Measurements from ENCODE around the gene AHR.

The AHR gene

DNA sequence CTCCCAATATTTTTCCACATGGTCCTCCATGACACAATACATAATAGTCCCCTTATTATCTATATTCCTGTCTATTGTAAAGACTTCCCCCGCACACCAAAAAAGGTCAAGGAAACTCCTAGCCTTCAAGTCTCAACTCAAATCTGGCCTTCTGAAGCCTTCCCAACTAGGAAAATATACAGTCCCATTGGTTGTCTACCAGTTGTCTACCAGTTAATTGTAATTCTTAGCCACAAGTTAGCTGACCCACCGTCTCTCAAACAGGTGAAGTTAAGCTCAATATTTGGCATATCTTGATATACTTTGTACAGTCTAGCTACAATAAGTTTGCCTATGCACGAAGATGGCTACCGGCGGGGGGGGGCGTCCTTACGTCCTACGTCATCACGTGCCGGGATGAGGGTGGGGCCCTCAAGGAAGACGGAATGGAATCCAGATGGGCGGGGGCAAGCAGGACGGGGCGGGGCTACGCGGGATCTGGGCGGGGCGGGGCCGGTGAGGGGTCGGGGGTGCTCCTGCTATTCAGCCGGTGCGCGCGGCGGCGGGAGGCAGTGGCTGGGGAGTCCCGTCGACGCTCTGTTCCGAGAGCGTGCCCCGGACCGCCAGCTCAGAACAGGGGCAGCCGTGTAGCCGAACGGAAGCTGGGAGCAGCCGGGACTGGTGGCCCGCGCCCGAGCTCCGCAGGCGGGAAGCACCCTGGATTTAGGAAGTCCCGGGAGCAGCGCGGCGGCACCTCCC, at the start of gene AHR:
TSS of gene AHR (plus strand) at position 551 of the 738 bp plus-strand sequence. CDS start 613 bp downstream, outside the sequence.
- peak; percentile 92 for DNase-seq

GRCh38 chr7:17253885-17254284, 44.6 kb upstream of the AHR start:
- DNase-seq = no peak

- DNase-seq = no peak
Observed at GRCh38 chr7:17255926-17256325, 42.5 kb upstream of the AHR start.

- no peak for DNase-seq
Observed at GRCh38 chr7:17256375-17256774, 42.1 kb upstream of the AHR start.

- no peak for DNase-seq
Observed at GRCh38 chr7:17266565-17266964, 31.9 kb upstream of the AHR start.

GRCh38 chr7:17269341-17270221, 28.9 kb upstream of the AHR start:
- no peak for DNase-seq

DNA sequence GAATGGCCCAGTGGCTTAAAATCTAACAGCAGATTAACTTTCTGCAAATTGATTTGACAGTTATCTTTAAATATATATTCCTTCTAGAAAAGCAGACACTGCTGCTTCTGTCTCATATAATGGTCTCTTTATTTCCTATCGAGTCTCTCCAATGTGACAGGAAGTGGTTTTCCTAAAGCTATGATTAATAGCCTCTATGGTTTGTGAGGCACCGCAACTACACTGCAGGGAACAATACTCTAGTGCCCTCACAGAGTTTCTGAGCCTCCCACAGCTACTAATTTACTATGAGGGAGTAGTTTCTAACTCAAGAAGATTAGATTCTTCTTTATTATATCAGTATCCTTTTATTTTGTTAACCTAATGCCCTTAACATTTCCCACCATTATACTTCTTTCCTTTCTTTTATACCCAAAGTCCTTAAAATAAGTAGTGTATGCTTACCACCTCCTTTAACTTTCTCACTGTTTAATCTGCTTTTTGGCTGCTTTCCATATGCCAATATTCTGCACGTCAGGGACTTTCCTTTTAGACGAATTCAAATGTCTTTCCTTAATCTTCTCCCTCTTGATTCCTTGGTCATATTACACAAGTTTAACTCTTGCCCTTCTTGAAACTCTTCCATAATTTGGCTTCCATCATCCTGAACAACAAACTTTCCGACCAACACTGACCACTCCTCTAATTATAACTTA, 23.8 kb upstream of the AHR start:
- peak; percentile 15 for DNase-seq

DNA sequence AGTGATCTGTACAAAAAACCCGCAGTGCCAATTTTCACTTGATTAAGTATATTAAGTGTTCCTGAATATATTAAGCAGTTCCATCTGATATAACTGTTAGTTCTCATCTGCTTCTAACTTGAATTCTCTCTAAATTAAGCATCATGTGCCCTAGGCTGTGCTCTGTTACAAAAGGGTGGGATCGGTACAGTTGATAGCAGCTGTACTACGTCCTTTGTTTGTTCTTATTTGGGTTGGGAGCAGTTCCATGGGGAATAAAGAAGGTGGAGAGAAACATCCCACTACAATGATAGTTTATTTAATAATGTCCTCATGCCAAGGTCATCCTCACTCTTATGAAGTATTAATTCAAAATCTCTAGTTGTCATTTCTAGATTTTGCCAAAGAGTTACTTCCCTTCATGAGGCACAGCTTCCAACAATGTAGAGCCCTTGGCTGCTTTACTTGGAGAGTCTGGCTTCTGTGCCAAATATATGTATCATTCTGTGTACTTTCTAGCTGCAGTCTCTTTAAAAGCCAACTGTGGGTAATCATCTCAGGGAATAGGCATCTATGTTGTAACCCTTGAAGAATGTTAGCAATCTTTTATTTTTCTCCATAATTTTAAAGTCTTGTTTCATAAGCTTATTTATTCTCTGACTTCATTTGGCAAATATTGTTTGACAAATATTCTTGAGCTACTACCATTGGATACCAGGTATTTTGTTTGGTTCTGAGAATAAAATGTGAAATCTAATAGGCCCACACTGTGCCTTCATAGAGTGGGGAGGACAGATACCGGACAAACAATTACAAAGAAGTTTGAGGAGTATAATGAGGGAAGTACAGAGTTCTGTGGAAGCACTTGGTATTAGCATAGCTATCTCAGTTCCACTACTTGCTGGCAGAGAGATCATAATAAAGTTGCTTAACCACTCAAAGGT, 22.4 kb upstream of the AHR start:
- DNase-seq = no peak

- DNase-seq = no peak
Observed at GRCh38 chr7:17279061-17279460, 19.4 kb upstream of the AHR start.

DNA sequence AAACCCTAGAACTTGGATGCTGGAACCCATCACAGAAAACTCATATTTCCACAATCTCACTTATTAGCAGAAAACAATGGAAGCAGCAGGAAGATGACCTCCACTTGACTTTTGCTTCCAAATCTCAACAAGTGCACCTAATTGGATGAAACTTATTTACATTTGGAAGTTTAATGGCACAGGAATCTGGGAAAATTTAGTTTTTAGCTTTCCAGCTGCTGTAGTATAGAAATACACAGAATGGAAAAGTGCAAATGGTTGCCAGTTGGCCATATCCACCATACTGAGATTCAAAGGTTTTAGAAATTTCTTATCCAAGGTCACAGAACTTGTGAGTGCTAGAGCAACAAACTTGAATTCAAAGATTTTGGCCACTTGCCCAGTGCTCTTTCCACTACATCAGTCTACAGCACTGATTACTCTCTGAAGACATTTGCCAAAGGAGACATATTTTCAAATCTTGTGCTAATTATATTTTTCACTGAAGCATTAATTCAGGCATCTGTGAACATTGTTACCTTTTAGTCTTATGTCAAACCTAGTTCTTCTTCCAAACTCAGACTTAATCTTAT, 9.3 kb upstream of the AHR start:
- no peak for DNase-seq

GRCh38 chr7:17292843-17293242, 5.6 kb upstream of the AHR start:
- DNase-seq = no peak

- DNase-seq = no peak
Observed at GRCh38 chr7:17293481-17293880, 5.0 kb upstream of the AHR start.

- no peak for DNase-seq
Observed at GRCh38 chr7:17297243-17297642, 1.2 kb upstream of the AHR start.

GRCh38 chr7:17298840-17299482, 509 bp downstream of the AHR start:
- DNase-seq = peak; percentile 51

- peak; percentile 47 for DNase-seq
Observed at GRCh38 chr7:17299483-17299991, 1.1 kb downstream of the AHR start.

DNA sequence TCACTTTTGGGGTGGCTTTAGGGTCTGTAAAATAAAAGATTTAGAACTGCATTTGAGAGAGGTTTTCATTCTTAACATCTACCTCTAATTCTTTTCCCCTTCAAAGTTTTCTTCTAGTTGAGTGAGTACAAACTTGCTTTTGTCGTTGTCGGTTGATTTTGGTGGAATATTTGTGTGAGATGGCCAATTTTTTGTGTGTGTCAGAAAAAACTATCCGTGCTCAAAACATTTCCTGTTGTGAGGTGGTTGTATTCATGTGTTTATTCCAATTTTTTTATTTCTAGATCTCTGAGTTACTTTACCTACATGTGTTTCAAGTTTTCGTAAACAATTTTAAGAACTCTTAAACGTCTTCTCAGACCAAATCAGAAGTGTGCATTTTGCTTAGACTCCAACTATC, 1.6 kb downstream of the AHR start:
- peak; percentile 35 for DNase-seq

DNA sequence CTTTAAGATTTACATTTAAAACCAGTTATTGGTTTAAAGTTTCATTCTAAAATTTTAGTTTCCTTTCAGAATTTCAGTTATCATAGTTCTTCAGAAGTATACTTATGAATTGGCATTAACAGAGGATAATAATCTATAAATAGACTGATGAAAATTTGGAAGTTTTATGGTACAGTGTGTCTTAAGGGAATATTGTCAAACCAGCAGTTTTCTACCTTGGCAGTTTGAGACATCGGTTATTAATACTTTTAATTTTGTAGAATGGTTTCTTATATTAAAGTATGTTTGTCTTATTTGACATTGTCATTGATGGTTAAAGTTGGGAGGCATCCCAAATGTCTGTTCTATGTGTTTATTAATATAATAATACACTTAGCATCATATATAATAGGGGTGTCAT, 2.0 kb downstream of the AHR start:
- DNase-seq = no peak

DNA sequence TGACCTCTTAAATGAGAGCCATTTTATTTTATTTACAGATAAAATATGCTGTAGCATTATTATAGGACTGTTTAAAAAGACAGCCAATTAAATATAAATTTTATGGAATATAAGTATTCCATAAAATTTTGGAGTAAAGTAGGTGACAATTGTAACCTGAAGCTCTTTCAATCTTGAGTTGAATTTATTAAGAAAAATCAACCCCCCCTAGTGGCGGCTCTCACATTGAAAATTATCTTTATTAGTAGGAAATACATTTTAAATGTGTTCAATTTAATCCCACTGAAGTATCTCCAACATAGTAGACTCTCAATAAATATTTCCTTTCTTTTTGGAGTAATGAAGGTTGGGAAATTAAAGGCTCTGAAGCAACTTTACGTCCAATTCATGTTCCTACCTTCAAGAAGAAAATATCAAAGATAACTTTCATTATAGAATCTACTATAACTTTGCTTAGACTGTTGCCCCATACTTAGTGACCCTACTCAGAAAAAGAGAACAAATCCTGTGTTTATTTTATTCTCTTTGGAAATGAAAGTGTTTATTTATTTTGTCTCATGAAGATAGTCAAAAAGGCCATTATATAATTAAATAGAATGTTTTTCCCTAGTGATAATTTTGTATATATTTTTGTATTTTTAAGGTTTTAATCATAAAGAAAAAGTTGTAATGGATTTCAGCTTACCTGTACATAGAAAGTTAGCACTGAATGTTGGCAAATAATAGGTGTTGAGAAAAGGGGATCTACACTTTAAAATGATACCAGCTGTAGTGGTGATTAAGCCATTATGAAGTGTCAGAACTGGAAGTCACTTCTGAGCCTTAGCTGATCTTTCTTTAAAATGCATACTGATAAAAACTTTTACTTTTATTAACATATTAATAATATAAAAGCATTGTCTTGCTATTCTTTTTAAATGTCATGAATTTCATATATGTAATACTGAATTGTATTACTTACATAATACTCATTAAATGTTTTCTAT, 3.3 kb downstream of the AHR start:
- DNase-seq = peak; percentile 61

GRCh38 chr7:17302575-17303142, 4.2 kb downstream of the AHR start:
- peak; percentile 55 for DNase-seq

- peak; percentile 49 for DNase-seq
Observed at GRCh38 chr7:17304926-17305325, 6.5 kb downstream of the AHR start.

Measured in CD4-positive, alpha-beta T cell treated with Interleukin-12 subunit alpha and Interleukin-12 subunit beta, for 1 hour (primary cell).